ENCODE results near the gene ITGA2B. TPM values are rescaled to one million over a fixed set of nuclear protein-coding genes. Genes with fewer than 3 reads are reported as not detected.

The ITGA2B gene
- total and polyA plus RNA-seq, 2 of the 4 experiments (the other 2 are of a cell fraction): under 0.01 to 0.26 TPM

- Histone ChIP-seq H2AK9ac (replicated peaks; ENCODE audit: low read depth, low read length, poor library complexity) (peak overlapping the region; percentile 15), H2AFZ (replicated peaks; ENCODE audit: low read length, poor library complexity) (peak overlapping the region; percentile 61), H3K14ac (replicated peaks; ENCODE audit: low read depth, low read length) (no peak overlapping the region), H3K27ac (ENCODE audit: insufficient read depth, low read length) (no peak overlapping the region), H3K4me1 (ENCODE audit: control insufficient read depth, insufficient read depth, low read length) (peaks cover 4% of the 10 kb centered on the region; the same call in 1 of the 2 replicates), H3K56ac (ENCODE audit: extremely low read depth, insufficient read depth, low read length) (no peak overlapping the region), H2BK120ac (ENCODE audit: low read depth, low read length) (no peak overlapping the region), H2BK15ac (ENCODE audit: low read depth, low read length) (no peak overlapping the region), H3K9ac (ENCODE audit: low read depth, low read length) (no peak overlapping the region), H4K8ac (ENCODE audit: low read depth in 2 of 2, low read length in 2 of 2) (no peak overlapping the region), H3K4me2 (ENCODE audit: low read depth, low read length) (no peak overlapping the region), H3K23ac (ENCODE audit: low read depth, low read length) (no peak overlapping the region), H3K9me1 (ENCODE audit: insufficient read depth, low read length) (0 out of 2 replicates have a peak, but pooled peaks cover 2% of the 10 kb centered on the region), H2BK5ac (ENCODE audit: low read depth, low read length, poor library complexity, severe bottlenecking) (no peak overlapping the region), H2BK20ac (ENCODE audit: low read depth, low read length) (no peak overlapping the region), H4K91ac (ENCODE audit: insufficient read depth, low read depth, low read length) (no peak overlapping the region), H4K20me1 (ENCODE audit: insufficient read depth, low read length) (peaks cover 16% of the 10 kb centered on the region; the same call in 1 of the 2 replicates), H3K4me3 (ENCODE audit: insufficient read depth, low read depth, low read length) (no peak overlapping the region), H4K5ac (ENCODE audit: low read depth, low read length) (no peak overlapping the region), H3K4ac (ENCODE audit: low read depth, low read length) (no peak overlapping the region), H3K79me1 (ENCODE audit: low read depth in 1 of 2, low read length in 2 of 2) (peaks cover 5 to 25% of the 10 kb centered on the region in 2 experiments), H3K36me3 (ENCODE audit: control insufficient read depth, insufficient read depth, low read length) (peaks cover 41% of the 10 kb centered on the region), H2AK5ac (ENCODE audit: low read depth, low read length) (no peak overlapping the region), H3K18ac (ENCODE audit: low read depth, low read length) (no peak overlapping the region), H3K9me3 (ENCODE audit: control insufficient read depth, insufficient read depth, low read length) (no peaks in the 10 kb centered on the region), H3K27me3 (ENCODE audit: control insufficient read depth, insufficient read depth, low read length) (no peaks in the 10 kb centered on the region)
- WGBS, 2 experiments (ENCODE audit: extremely low coverage in 2 of 2, insufficient read length in 1 of 2): 25% methylated on average over 2 of the region's 6 CpGs; no CpG with 5 or more reads in 1 of the 2 experiments
- ATAC-seq (ENCODE audit: low read depth): peak; percentile 85
- peak; percentile 73 for TF ChIP-seq CTCF (conservative IDR thresholded peaks at IDR 0.05; ENCODE audit: low read depth, low read length)
- no peak for TF ChIP-seq ELK1 (IDR thresholded peaks at IDR 0.05; ENCODE audit: borderline replicate concordance, low read depth, low read length)
- no peak for TF ChIP-seq CEBPB (IDR thresholded peaks at IDR 0.05; ENCODE audit: low read depth, low read length)
- peak; percentile 78 for TF ChIP-seq RAD21 (IDR thresholded peaks at IDR 0.05; ENCODE audit: low read length)
- TF ChIP-seq SMC3 (IDR thresholded peaks at IDR 0.05; ENCODE audit: low read depth, low read length): peak; percentile 69
- TF ChIP-seq RCOR1 (IDR thresholded peaks at IDR 0.05; ENCODE audit: insufficient replicate concordance, low read length): no peak
- TF ChIP-seq BHLHE40 (IDR thresholded peaks at IDR 0.05; ENCODE audit: low read depth, low read length): no peak
- no peak for TF ChIP-seq CHD1 (IDR thresholded peaks at IDR 0.05; ENCODE audit: low read depth, low read length)
- no peak for TF ChIP-seq MAZ (IDR thresholded peaks at IDR 0.05; ENCODE audit: borderline replicate concordance, low read depth, low read length)
- TF ChIP-seq MAFK (IDR thresholded peaks at IDR 0.05; ENCODE audit: low read depth, low read length): no peak
- no peak for TF ChIP-seq POLR2A (IDR thresholded peaks at IDR 0.05; ENCODE audit: low read depth, low read length)
- ChIA-PET POLR2A (ENCODE audit: unreplicated experiment) (no interaction called here), CTCF (interaction anchor here (0.6 to 2.0 kb wide), 2 partner anchors 12 to 229 kb away, joined by 3 to 5 read pairs; partner anchors contain the start of gene FAM171A2)
- intact Hi-C loops (cut with micrococcal nuclease) (no loop called here), in situ Hi-C loops (cut with MboI; ENCODE audit: low sequenced_read_pairs) (no loop called here), dilution Hi-C loops (cut with HindIII; ENCODE audit: low sequenced_read_pairs, unreplicated experiment) (no loop called here)
- DNase-seq: peak; percentile 44
- BruUV-seq (replicated peaks): no TSS peak
Measured at GRCh38 chr17:44350733-44351226, 38.7 kb downstream of the ITGA2B start.
